Fibroblast of skin of back (primary cell): ENCODE data around the gene MIOS. TPM values are rescaled to one million over a fixed set of nuclear protein-coding genes. Genes with fewer than 3 reads are reported as not detected.

ENCODE experiments used
- DNase-seq: peaks from one replicate; pipeline ENCODE4 v3.0.0-alpha.2; 2013
- polyA plus RNA-seq, 2 experiments: library from polyadenylated mRNA; unstranded; fragments of 120-200 nt; gene quantifications; one replicate each; pipeline ENCODE4 v1.2.1, GENCODE V29; 2013; ENCODE audit not compliant: insufficient read length in 2 of 2

The MIOS gene
- polyA plus RNA-seq (2013, experiment 1 of 2; ENCODE audit: insufficient read length): 13.7 TPM
- polyA plus RNA-seq (2013, experiment 2 of 2; ENCODE audit: insufficient read length): 12.0 TPM

DNA sequence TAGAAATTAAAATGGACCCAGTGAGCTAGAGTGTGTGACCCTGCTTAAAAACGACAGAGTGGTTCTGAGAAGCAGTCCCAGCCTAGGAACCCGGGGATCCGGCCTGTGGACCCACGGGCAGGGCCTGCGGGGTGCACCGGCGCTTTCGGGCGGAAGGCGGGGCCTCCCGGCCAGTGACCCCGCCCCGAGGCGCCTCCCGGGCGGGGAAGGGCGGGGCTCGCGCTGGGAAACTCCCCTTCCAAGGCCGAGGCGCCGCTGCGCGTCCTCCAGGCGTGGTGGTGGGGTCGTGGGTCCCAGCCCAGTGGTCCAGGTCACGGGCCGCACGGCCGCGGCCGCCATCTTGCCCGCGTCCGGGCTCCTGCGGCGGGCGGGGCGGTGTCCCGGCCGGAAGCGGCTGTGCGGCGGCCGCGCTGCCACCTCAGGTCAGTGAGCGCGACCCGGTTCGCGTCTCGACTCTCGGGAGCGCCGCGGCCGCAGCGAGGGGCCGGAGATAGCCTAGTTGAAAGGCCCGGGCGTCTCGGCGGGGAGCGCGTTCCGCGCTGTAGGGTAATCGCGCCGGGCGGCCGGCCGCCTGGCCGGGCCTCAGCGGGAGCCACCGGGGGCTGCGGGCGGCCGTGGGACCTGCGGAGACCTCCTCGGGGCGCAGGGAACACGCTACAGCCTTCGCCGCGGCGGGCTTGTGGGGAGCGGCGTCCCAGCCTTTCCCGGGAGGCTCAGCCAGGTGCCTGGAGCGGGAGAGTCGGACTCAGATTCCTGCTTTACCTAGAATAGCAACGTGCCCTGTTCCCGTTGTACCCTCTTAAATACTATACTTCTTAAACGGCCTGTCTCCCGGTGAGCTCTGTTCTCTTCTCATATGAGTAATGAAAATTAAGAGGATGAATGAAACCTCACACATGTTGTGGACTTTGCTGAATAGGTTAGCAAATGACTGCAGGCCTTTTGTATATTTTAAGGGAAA is at the start of gene MIOS:
TSS of gene MIOS (plus strand) at position 234 of the 961 bp plus-strand sequence. CDS start 5,592 bp downstream, outside the sequence.
- DNase-seq: peak; percentile 74

DNA sequence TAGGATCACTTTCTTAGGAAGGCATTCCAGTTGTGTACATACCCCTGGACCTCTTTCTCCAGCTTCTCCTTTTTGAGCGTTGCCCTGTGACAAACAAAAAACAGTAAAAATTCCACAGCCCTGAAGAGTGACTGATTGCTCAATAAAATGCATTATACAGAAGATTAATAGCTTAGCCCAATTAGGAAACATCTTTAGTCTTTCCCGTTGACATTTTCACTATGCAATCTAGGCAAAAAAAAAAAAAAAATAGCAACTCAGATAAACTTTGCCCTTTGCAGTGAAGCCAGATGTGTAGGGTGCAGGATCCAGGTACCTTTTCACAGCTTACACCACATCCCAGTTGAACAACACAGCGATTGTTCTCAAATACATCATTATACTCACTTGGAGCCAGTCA is 48.9 kb upstream of the MIOS start:
- DNase-seq: no peak

DNA sequence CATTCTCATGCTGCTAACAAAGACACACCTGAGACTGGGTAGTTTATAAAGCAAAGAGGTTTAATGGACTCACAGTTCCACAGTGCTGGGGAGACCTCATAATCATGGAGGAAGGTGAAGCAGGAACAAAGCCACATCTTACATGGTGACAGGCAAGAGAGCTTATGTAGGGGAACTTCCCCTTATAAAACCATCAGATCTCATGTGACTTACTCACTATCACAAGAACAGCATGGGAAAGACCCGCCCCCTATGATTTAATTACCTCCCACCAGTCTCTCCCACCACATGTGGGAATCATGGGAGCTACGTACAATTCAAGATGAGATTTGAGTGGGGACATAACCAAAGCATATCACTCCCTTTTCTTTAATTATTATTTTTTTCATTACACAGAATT is 47.6 kb upstream of the MIOS start:
- DNase-seq: no peak

GRCh38 chr7:7519528-7519927 is 47.2 kb upstream of the MIOS start:
- no peak for DNase-seq

GRCh38 chr7:7521259-7521658 is 45.4 kb upstream of the MIOS start:
- peak; percentile 5 for DNase-seq

- DNase-seq: no peak
Observed at GRCh38 chr7:7522421-7522820, 44.3 kb upstream of the MIOS start.

- peak; percentile 28 for DNase-seq
Observed at GRCh38 chr7:7524121-7524520, 42.6 kb upstream of the MIOS start.

GRCh38 chr7:7526006-7526405 is 40.7 kb upstream of the MIOS start:
- DNase-seq: no peak

DNA sequence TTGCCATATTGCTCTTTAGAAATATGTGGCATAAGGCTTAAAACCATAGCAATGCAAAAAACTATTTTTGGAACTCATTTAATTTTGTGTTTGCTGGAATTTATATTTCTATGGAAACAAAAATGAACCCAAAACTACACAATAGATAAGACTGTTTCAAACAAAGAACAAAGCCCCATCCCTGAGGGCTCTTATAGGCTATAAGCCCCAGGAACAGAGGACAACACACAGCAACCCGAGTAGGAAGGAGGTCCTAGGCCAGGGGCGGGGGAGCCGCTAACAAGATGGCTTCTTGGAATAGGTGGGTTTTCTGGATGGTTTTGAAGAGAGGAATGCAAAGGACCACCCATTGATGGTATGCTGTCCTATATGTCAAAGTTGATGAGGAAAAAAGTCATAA is 39.6 kb upstream of the MIOS start:
- DNase-seq: no peak

- no peak for DNase-seq
Observed at GRCh38 chr7:7529328-7529727, 37.4 kb upstream of the MIOS start.

- DNase-seq: no peak
Observed at GRCh38 chr7:7533831-7534430, 32.8 kb upstream of the MIOS start.

DNA sequence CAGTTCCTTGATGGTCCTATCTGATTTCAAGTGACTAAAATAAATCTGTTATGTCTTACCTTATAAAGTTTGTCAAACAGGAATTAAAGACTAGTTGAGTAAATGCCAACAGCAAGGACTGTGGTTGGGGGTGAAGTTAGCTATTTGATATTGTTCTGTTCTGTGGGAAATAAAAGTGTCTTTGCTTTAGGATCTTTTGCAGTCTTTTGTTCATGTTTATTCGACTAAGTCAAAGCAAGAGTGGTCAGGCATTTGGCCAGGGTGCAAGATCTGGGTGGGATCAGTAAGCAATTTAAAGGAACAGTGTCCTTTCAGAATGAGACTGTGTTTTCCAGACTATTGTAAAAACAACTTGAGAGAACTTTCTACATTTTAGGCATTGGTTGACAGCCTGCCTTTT is 31.0 kb upstream of the MIOS start, which contains the start of gene COL28A1:
TSS of gene COL28A1 (minus strand) at position 183 of the 400 bp plus-strand sequence. CDS start 2,998 bp downstream, outside the sequence.
- no peak for DNase-seq

DNA sequence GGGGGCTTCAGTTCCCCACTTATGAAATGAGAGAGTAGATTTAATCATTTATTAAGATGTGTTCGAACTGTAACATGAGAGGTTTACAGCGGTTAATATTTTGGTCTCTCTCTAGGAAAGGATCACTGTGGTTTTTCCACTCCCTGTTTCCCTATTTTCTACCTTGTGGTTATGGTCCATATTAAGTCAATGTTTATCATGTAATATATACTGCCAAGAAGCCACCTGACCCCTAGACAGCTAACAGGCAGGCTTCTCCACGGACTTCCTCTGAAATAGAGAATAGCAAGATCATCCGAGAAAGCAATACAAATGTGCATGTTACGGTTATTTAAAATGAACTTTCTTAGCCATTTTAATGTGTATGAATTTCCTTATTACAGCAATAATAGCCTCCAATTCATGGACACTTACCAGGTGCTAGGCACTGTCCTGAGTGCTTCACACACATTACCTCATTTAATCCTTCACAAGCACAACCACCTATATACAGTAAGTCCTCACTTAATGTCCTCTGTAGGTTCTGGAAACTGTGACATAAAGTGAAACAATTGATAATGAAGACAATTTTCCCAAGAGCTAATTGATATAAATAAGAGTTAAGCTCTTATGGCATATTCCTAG is 30.2 kb upstream of the MIOS start:
- no peak for DNase-seq

GRCh38 chr7:7537711-7538110 is 29.0 kb upstream of the MIOS start:
- DNase-seq: no peak

GRCh38 chr7:7539152-7539551 is 27.5 kb upstream of the MIOS start:
- no peak for DNase-seq

- no peak for DNase-seq
Observed at GRCh38 chr7:7539711-7540110, 27.0 kb upstream of the MIOS start.

DNA sequence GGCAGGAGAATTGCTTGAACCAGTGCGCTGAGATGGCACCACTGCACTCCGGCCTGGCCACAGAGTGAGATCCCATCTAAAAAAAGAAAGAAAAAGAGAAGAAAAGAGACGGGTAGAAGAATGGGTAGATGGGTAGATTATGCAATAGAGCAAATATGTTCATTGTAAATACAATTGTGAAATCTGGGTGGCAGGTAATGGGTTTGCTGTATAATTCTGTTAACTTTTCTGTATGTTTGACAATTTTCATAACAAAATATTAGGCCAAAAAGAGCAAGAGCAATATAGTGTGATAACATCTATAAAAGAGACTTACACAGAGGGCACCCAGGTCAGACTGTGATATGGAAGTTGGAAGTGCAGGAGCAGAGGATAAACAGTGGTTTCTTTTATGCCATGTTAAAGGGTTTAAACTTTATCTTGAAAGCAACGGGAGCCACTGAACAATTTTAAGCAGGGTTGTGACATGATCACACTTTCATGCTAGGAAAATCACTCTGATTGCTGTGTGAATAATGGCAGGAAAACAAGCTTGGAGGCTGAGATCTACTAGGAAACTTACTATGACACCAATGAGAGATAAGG is 24.3 kb upstream of the MIOS start:
- DNase-seq: no peak

- DNase-seq: no peak
Observed at GRCh38 chr7:7548407-7548806, 18.3 kb upstream of the MIOS start.

DNA sequence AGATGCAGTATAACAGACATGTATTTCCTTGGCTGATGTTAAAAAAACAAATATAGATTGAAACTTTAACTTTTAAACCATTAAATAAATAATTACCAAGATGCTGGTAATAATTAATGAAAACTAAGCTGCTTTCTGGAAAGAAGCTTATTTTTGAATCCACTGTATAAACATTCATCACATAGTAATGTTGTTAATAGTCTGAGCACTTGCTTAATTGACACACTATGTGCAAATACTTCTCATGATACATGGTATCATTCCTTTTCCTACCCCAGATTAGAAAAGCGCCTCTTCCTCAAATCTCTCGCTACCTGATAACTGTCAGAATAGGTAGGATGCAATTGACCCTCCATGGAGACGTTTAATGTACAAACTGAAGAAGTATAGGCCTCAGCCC is 16.0 kb upstream of the MIOS start:
- DNase-seq: no peak

- DNase-seq: no peak
Observed at GRCh38 chr7:7552199-7552598, 14.5 kb upstream of the MIOS start.

DNA sequence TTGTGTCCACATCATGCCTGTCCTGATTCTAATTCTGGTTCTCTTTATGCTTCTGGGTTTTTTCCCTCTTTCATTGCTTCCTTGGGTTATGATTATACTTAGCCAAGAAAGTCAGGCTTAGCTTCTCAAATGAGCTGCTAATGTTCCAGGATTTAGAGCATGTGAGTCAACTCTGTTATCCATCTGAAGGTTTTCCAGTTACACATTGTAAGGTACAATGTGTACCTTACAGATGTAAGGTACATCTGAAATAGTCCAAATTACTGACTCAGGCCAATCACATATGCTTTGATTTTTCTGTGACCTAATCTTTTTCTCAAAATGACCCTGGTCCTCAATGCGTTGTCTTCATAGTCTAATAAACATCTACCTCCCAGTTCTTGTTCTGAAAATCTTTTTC is 13.3 kb upstream of the MIOS start:
- no peak for DNase-seq

DNA sequence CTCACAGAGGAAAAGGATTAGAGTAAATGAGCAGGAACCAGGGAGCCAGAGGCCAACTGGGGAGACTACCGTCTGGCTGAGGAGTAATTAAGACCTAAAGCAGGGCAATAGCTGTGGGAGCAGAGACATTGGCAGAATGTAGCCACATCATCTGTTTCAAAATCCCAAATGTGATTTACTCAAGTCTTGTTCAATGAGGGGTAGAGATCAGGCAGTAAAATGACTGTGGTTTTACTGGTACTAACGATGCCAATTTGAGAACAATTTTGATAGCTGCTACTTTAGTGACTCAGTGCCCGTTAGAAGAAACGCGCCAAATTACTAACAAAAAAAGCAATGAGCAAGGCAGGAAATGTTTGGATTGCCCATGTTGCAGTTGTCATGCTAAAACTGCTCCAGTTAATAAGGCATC is 12.7 kb upstream of the MIOS start:
- peak; percentile 87 for DNase-seq
